ENCODE measurements around the gene KCNK1. TPM values are rescaled to one million over a fixed set of nuclear protein-coding genes. Genes with fewer than 3 reads are reported as not detected.
"Not testable (repeated sequence)": the region's sequence is repeated elsewhere in the genome, so short reads cannot be mapped to it uniquely, and the experiment has no call there.

The KCNK1 gene
- polyA plus RNA-seq, 1 of the 3 experiments (the other 2 are of a cell fraction), result 10.6 TPM

DNA sequence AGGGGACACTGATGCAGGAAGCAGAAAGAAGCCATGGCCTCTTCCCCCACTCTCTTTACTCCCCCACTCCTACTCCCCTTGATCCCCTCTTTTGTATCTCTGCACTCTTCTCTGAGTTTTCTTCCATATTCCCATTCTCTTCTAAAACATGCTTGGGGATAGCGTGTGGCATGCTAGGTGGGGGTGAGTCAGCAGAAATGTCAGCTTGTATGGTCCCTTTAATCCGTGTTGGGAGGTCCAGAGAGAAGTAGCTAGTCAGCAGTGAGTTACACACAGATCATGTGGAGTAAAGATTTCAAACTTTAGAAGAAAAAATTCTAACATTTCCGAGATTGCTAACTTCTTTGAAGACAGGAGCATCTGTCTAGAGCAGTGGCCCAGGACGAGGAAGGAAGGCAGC, 4.0 kb upstream of the KCNK1 start:
- no peaks in the 10 kb centered on the region for H3K9me3 ChIP-seq
- H3K36me3 ChIP-seq (replicated peaks in 1 of 2; ENCODE audit: control insufficient read depth in 1 of 2, insufficient read depth in 2 of 2, low read length in 1 of 2), result no peaks in the 10 kb centered on the region
- H3K9ac ChIP-seq, result no peak overlapping the region
- TF ChIP-seq POLR2AphosphoS5 (IDR thresholded peaks at IDR 0.05; ENCODE audit: low read depth, low read length), result no peak
- no peak for TF ChIP-seq ZBTB33 (IDR thresholded peaks at IDR 0.05; ENCODE audit: borderline replicate concordance, low read depth)
- TF ChIP-seq, protein P1, sequence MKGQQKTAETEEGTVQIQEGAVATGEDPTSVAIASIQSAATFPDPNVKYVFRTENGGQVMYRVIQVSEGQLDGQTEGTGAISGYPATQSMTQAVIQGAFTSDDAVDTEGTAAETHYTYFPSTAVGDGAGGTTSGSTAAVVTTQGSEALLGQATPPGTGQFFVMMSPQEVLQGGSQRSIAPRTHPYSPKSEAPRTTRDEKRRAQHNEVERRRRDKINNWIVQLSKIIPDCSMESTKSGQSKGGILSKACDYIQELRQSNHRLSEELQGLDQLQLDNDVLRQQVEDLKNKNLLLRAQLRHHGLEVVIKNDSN (IDR thresholded peaks at IDR 0.05; ENCODE audit: borderline replicate concordance, low read depth), result no peak
- no peak for TF ChIP-seq PBX3 (IDR thresholded peaks at IDR 0.05)
- no peak for TF ChIP-seq FOXM1 (IDR thresholded peaks at IDR 0.05; ENCODE audit: low read depth)
- no peak for TF ChIP-seq CTCF (IDR thresholded peaks at IDR 0.05)
- POLR2A ChIA-PET, result no interaction called here
- H3K4me1 ChIP-seq (ENCODE audit: control insufficient read depth in 1 of 2, insufficient read depth in 2 of 2, low read depth in 1 of 2, low read length in 1 of 2), result peaks cover 0 to 8% of the 10 kb centered on the region in 2 experiments; a peak in 2 of 4 replicates
- no peak for DNase-seq
- CTCF ChIA-PET, result interaction anchor here (1.1 kb wide), 1 partner anchor 169 kb away, joined by 5 read pairs; no protein-coding TSS in a partner anchor
- H3K4me3 ChIP-seq (ENCODE audit: low read depth in 2 of 2, low read length in 1 of 2), result no peak overlapping the region
- no peaks in the 10 kb centered on the region for H3F3A ChIP-seq (replicated peaks; ENCODE audit: insufficient read depth)
- H3K27me3 ChIP-seq (ENCODE audit: insufficient read depth), result no peaks in the 10 kb centered on the region
- H3K27ac ChIP-seq (ENCODE audit: low read depth in 2 of 2, low read length in 1 of 2), result no peak overlapping the region
- H4K20me1 ChIP-seq (ENCODE audit: insufficient read depth), result no peaks in the 10 kb centered on the region
- WGBS (ENCODE audit: low lambda C conversion rate), result 69% methylated on average over 4 of the region's 4 CpGs
- peaks cover 2% of the 10 kb centered on the region; the same call in 1 of the 2 replicates for H3K79me2 ChIP-seq (ENCODE audit: insufficient read depth)
- H2AFZ ChIP-seq (ENCODE audit: low read depth), result no peak overlapping the region
- no peaks in the 10 kb centered on the region for H3K9me2 ChIP-seq
- H3K4me2 ChIP-seq, result no peak overlapping the region

GRCh38 chr1:233610628-233611027, 3.3 kb upstream of the KCNK1 start:
- H3K36me3 ChIP-seq (replicated peaks in 1 of 2; ENCODE audit: control insufficient read depth in 1 of 2, insufficient read depth in 2 of 2, low read length in 1 of 2), result no peaks in the 10 kb centered on the region
- no peak for DNase-seq
- no peak overlapping the region for H3K4me3 ChIP-seq (ENCODE audit: low read depth in 2 of 2, low read length in 1 of 2)
- POLR2A ChIA-PET, result no interaction called here
- peaks cover 0 to 15% of the 10 kb centered on the region in 2 experiments; a peak in 2 of 4 replicates for H3K4me1 ChIP-seq (ENCODE audit: control insufficient read depth in 1 of 2, insufficient read depth in 2 of 2, low read depth in 1 of 2, low read length in 1 of 2)
- CTCF ChIA-PET, result interaction anchor here (1.1 kb wide), 1 partner anchor 170 kb away, joined by 5 read pairs; no protein-coding TSS in a partner anchor
- no peak overlapping the region for H2AFZ ChIP-seq (ENCODE audit: low read depth)
- no peaks in the 10 kb centered on the region for H3K9me3 ChIP-seq
- no peaks in the 10 kb centered on the region for H4K20me1 ChIP-seq (ENCODE audit: insufficient read depth)
- no peaks in the 10 kb centered on the region for H3F3A ChIP-seq (replicated peaks; ENCODE audit: insufficient read depth)
- peaks cover 3% of the 10 kb centered on the region; the same call in 1 of the 2 replicates for H3K79me2 ChIP-seq (ENCODE audit: insufficient read depth)
- WGBS (ENCODE audit: low lambda C conversion rate), result 80% methylated on average over 2 of the region's 2 CpGs
- no peak overlapping the region for H3K27ac ChIP-seq (ENCODE audit: low read depth in 2 of 2, low read length in 1 of 2)
- no peak overlapping the region for H3K9ac ChIP-seq
- H3K4me2 ChIP-seq, result no peak overlapping the region
- no peaks in the 10 kb centered on the region for H3K9me2 ChIP-seq
- TF ChIP-seq ZBTB33 (IDR thresholded peaks at IDR 0.05; ENCODE audit: borderline replicate concordance, low read depth), result no peak
- H3K27me3 ChIP-seq (ENCODE audit: insufficient read depth), result no peaks in the 10 kb centered on the region

- H3K79me2 ChIP-seq (ENCODE audit: insufficient read depth); H3K27ac ChIP-seq (ENCODE audit: low read depth in 2 of 2, low read length in 1 of 2); H3K36me3 ChIP-seq (replicated peaks in 1 of 2; ENCODE audit: control insufficient read depth in 1 of 2, insufficient read depth in 2 of 2, low read length in 1 of 2); H2AFZ ChIP-seq (ENCODE audit: low read depth); DNase-seq; H3K4me2 ChIP-seq; H3K4me3 ChIP-seq (ENCODE audit: low read depth in 2 of 2, low read length in 1 of 2); POLR2A ChIA-PET; H3F3A ChIP-seq (replicated peaks; ENCODE audit: insufficient read depth); H4K20me1 ChIP-seq (ENCODE audit: insufficient read depth); CTCF ChIA-PET; H3K9ac ChIP-seq; H3K9me3 ChIP-seq; H3K27me3 ChIP-seq (ENCODE audit: insufficient read depth); H3K9me2 ChIP-seq: not testable (repeated sequence)
- H3K4me1 ChIP-seq (ENCODE audit: control insufficient read depth in 1 of 2, insufficient read depth in 2 of 2, low read depth in 1 of 2, low read length in 1 of 2), result peaks cover 0 to 15% of the 10 kb centered on the region in 2 experiments; a peak in 2 of 4 replicates
- 86% methylated on average over 5 of the region's 5 CpGs for WGBS (ENCODE audit: low lambda C conversion rate)
Observed at GRCh38 chr1:233611363-233611762, 2.5 kb upstream of the KCNK1 start.
